ENCODE results near the gene WDR1.

Gene WDR1

DNA sequence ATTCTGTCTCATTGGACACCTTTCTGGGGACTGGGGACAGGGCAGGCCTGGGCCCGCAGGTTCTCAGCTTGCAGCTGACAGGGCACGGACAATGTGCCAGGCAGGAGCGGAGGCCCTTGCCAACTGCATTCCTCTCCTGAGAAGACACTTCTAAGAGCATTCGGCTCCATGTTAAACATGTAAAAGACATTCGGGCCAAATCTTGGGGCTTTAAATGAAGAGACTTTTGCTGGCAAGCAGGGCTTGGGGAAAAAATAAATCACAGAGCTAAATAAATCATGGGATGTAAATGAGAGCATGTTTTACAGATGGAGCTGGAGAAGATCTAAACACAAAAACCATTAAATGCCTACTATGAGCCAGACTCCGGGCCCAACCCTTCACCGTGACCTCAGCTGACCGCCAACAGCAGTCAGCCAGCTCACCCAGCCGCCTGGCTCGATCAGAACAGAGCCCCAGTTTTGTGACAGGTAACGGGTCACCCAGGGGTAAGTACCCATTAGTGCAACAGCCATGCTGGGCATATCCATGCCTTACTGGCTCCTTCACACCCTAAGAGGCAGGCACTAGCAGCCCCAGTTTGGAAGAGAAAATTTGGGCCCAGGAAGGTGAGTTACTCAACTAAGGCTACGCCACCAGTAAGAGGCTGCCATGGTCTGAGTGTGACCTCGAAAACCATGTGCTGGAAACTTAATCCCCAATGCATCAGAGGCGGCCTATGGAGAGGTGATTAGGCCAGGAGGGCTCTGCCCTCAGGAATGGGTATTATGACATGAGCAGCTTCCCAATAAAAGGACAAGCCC is 14.7 kb downstream of the WDR1 start:
- no peak overlapping the region for H3K4me3 ChIP-seq (ENCODE audit: low read depth, low read length)
- no peak for TF ChIP-seq CTCF (IDR thresholded peaks at IDR 0.05; ENCODE audit: low read depth, low read length)

DNA sequence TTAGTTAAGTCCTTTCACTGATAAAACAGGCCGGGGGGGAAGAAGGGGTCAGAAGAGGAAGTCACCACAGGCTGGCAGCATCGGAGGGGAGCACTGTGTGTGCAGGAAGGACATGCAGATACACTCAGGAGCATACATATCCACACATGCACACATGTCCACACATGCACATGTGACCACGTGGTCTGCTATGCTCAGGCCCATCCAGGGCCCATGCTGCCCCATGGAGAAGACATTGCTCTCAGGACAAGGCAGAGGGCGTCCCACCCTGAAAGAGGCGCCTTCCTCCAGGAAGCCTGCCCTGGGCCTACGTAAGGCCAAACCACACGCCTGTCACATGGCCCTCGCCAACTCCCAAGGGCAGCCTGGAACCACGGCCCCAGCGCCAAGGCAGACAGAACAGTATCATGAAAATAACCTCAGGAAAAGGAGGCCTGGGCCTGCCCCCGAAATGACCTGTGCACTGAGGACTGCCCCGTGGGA is 15.8 kb downstream of the WDR1 start:
- H3K4me3 ChIP-seq (ENCODE audit: low read depth, low read length), result no peak overlapping the region
- TF ChIP-seq CTCF (IDR thresholded peaks at IDR 0.05; ENCODE audit: low read depth, low read length), result no peak

DNA sequence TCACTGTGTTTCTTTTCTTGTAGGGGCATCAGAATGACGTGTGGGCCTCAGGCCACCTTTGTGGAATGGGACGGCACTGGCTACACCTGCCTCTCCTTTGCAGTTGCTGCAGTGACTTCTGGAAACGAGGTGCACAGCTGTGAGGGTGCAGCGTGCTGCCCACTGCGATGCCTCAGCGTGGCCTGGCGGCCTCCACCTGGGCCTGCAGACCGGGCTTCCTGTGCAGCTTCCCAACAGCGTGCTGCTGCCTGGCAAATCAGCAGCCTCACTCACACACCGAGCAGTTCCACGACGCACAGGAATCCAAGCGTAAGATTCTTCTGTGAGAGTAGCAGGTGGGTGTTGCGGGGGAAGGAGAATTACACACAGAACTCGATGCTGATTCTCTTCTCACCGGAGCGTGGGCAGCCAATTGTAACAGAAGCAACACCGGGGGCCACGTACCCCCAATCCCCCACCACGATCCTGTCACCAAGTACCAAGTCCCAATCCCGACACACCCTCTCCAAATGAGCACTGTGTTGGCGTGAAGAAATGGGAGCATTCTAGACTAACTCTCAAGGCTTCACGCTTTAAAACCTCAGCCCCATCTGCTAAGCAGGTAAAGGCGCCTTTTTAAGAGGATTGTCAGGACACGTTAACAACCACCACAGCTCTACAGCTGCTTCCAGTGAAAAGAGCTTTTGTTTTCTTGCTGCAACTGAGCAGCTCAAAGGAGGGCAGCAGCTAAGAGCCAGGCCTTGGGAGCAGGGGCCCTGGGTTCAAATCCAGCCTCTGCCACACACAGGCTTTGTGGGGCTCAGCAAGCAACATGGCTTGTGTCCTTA is 16.9 kb downstream of the WDR1 start:
- TF ChIP-seq CTCF (IDR thresholded peaks at IDR 0.05; ENCODE audit: low read depth, low read length), result no peak

DNA sequence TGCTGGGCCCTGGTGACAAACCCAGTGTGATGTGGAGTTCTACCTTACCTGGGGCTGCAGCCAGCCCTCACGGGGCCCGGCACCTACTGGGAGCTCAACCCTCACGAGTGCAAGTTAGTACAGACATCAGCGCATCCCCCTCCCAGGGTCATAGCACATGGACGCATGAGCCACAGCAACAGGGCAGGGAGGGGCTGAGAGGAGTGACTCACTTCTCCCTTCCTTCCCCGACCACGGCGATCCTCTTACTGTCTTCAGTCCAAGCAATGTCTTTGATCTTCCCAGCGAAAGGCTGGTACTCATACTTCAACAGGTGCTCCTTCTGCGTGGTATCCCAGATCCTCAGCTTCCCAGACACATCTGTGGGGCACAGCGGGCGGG is 17.8 kb downstream of the WDR1 start:
- no peak overlapping the region for H3K4me3 ChIP-seq (ENCODE audit: low read depth, low read length)
- no peak for TF ChIP-seq CTCF (IDR thresholded peaks at IDR 0.05; ENCODE audit: low read depth, low read length)

More for the DNA sequence above, 16.9 kb downstream of the WDR1 start:
- no peak overlapping the region for H3K4me3 ChIP-seq (ENCODE audit: low read depth, low read length)

- H3K4me3 ChIP-seq (ENCODE audit: low read depth, low read length), result no peak overlapping the region
- no peak for TF ChIP-seq CTCF (IDR thresholded peaks at IDR 0.05; ENCODE audit: low read depth, low read length)
Observed at GRCh38 chr4:10097906-10098779, 18.5 kb downstream of the WDR1 start.

GRCh38 chr4:10096978-10097335 is 19.6 kb downstream of the WDR1 start:
- H3K4me3 ChIP-seq (ENCODE audit: low read depth, low read length), result no peak overlapping the region
- no peak for TF ChIP-seq CTCF (IDR thresholded peaks at IDR 0.05; ENCODE audit: low read depth, low read length)

All from WI38 (cell line).